ENCODE measurements around the gene C1orf232.

Gene C1orf232

DNA sequence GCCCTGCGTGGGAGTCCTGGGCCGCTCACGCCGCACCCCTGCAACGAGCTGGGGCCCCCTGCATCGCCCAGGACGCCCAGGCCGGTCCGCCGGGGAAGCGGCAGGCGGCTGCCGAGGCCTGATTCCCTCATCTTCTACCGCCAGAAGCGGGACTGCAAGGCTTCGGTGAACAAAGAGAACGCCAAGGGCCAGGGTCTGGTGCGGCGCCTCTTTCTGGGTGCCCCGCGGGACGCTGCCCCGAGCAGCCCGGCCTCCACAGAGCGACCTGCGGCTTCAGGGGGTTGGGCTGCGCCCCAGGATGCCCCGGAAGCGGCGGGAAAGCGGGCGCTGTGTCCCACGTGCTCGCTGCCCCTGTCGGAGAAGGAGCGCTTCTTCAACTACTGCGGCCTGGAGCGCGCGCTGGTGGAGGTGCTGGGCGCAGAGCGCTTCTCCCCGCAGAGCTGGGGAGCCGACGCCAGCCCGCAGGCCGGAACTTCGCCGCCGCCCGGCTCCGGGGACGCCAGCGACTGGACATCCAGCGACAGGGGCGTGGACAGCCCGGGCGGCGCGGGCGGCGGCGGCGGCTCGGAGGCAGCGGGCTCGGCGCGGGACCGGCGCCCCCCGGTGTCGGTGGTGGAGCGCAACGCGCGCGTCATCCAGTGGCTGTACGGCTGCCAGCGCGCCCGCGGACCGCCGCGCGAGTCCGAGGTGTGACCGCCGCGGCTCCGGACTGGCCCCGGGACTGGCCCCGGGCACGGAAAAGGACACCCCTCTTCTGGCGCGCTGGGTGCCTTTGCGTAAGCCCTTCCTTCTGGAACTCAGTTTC, 7.1 kb downstream of the C1orf232 start:
- Histone ChIP-seq H3K36me3 (ENCODE audit: insufficient read depth, low read length) (no peaks in the 10 kb centered on the region), H3K27me3 (ENCODE audit: control insufficient read depth in 1 of 2, insufficient read depth in 2 of 2, low read length in 2 of 2) (peaks cover 2 to 24% of the 10 kb centered on the region in 2 donors), H3K4me3 (ENCODE audit: low read depth in 1 of 2, low read length in 2 of 2) (peak overlapping the region; percentile 55 to 56), H3K27ac (ENCODE audit: low read depth, low read length) (no peak overlapping the region), H3K9me3 (ENCODE audit: low read length) (no peaks in the 10 kb centered on the region), H3K4me1 (ENCODE audit: insufficient read depth, low read length) (peaks cover 10% of the 10 kb centered on the region), H3K9ac (ENCODE audit: low read length) (no peak overlapping the region)

DNA sequence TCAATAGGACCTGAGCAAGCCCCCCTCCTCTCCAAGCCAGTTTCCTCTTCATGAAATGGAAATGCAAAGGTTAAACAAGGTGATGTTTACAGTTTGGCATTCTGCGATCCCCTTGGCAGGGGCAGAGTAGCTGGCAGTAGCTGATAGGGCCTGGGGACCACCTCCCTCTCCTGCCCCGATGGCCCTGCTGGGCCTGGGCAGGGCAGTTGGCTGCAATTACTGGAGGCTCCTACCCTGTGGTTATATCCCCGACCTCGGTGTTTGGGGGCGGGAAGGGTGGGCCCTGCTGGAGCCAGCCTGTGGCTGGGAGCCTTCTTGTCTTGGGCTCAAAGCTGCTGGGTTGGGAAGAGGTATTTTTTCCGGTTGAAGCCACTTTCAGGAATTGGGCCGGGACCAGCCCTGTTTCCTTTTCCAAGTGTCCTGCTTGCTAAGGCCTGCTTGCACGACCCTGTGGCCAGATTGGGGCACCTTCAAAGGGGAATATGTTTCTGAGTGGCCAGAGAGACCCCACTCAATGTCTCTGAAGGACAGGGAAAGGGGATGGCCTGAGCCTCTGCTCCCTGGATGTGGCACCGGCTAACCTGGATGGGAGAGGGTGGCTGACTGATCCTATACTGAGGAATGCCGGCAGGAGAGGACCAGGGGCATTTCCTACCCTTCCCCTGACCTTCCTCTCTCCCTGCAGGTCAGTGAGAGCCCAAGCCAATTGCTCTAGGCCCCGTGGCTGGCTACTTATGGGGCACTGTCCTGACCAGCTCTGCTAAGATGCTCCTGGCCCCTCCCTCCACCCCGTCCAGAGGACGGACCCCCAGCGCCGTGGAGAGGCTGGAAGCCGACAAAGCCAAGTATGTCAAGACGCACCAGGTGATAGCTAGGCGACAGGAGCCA, 8.0 kb downstream of the C1orf232 start:
- Histone ChIP-seq H3K4me3 (ENCODE audit: low read depth in 1 of 2, low read length in 2 of 2) (peak overlapping the region; percentile 55), H3K36me3 (ENCODE audit: insufficient read depth, low read length) (no peaks in the 10 kb centered on the region), H3K27me3 (ENCODE audit: control insufficient read depth in 1 of 2, insufficient read depth in 2 of 2, low read length in 2 of 2) (peaks cover 5 to 30% of the 10 kb centered on the region in 2 donors), H3K9me3 (ENCODE audit: low read length) (no peaks in the 10 kb centered on the region), H3K4me1 (ENCODE audit: insufficient read depth, low read length) (peaks cover 10% of the 10 kb centered on the region), H3K27ac (ENCODE audit: low read depth, low read length) (no peak overlapping the region), H3K9ac (ENCODE audit: low read length) (no peak overlapping the region)

DNA sequence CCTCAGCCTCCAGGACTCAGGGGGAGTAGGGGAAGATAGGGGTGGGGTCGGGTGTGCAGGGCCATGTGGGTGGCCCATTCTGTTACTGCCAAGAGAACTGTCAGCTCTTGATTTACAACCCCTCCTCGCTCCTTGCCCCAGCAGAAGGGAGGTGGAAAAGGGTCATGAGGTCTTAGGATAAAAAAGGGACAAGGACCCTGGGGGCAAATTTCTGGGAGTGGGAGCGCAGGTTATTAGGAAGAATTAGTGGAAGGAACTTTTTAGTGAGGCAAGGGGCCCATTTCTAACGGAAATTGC, 9.1 kb downstream of the C1orf232 start:
- H3K9me3 ChIP-seq (ENCODE audit: low read length): no peaks in the 10 kb centered on the region
- H3K27me3 ChIP-seq (ENCODE audit: control insufficient read depth in 1 of 2, insufficient read depth in 2 of 2, low read length in 2 of 2): peaks cover 5 to 30% of the 10 kb centered on the region in 2 donors
- peaks cover 10% of the 10 kb centered on the region for H3K4me1 ChIP-seq (ENCODE audit: insufficient read depth, low read length)
- H3K27ac ChIP-seq (ENCODE audit: low read depth, low read length): no peak overlapping the region
- H3K36me3 ChIP-seq (ENCODE audit: insufficient read depth, low read length): no peaks in the 10 kb centered on the region
- H3K9ac ChIP-seq (ENCODE audit: low read length): no peak overlapping the region
- H3K4me3 ChIP-seq (ENCODE audit: low read depth in 1 of 2, low read length in 2 of 2): no peak overlapping the region

DNA sequence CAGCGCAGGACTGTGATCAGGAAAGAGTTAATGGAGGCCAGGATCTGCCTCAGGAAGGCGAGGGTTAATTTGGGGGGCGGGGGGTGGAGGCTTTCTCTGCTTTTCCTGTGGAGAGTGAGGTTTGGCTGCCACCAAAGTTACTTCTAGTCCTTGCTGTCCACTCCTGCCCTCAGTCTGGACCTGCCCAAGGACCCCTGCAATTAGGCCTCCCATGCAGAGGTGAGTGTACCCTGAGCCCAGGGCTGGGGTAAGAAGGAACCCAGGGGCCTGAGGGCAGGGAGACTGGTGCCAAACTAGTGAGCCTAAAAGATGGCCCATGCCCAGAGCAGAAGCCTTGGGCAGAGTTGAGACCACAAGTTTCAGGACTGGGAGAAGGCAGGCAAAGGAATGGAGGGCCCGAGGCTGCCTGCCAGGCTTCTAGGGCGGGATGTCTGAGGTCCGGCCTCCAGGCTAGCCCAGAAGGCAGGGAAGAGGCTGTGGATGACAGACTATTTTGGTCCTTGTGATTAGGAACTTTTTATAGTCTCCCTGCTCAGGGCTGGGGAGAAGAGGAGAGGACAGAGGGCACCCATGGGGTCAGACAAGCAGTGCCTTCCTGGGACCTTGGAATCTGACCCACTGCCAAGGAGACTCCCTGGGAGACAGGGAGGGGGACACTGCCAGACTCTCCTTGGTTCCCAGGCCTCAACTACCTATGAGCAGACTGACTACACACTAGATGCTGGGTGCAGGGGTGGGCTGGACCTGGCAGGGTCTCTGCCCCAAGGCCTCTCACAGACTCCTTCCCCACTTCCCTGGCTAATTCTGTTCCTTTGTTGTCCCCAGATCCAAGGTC, 9.6 kb downstream of the C1orf232 start, which contains the start of gene FAM110D:
TSS of gene FAM110D (plus strand) at position 172 of the 835 bp plus-strand sequence. CDS start 2,213 bp downstream, outside the sequence.
- Histone ChIP-seq H3K9ac (ENCODE audit: low read length) (no peak within 1 kb of the TSS), H3K27me3 (ENCODE audit: control insufficient read depth in 1 of 2, insufficient read depth in 2 of 2, low read length in 2 of 2) (peaks cover 5 to 30% of the 10 kb centered on the region in 2 donors), H3K36me3 (ENCODE audit: insufficient read depth, low read length) (no peaks in the 10 kb centered on the region), H3K4me1 (ENCODE audit: insufficient read depth, low read length) (peaks cover 10% of the 10 kb centered on the region), H3K9me3 (ENCODE audit: low read length) (no peaks in the 10 kb centered on the region), H3K27ac (ENCODE audit: low read depth, low read length) (no peak within 1 kb of the TSS), H3K4me3 (ENCODE audit: low read depth in 1 of 2, low read length in 2 of 2) (no peak within 1 kb of the TSS)

DNA sequence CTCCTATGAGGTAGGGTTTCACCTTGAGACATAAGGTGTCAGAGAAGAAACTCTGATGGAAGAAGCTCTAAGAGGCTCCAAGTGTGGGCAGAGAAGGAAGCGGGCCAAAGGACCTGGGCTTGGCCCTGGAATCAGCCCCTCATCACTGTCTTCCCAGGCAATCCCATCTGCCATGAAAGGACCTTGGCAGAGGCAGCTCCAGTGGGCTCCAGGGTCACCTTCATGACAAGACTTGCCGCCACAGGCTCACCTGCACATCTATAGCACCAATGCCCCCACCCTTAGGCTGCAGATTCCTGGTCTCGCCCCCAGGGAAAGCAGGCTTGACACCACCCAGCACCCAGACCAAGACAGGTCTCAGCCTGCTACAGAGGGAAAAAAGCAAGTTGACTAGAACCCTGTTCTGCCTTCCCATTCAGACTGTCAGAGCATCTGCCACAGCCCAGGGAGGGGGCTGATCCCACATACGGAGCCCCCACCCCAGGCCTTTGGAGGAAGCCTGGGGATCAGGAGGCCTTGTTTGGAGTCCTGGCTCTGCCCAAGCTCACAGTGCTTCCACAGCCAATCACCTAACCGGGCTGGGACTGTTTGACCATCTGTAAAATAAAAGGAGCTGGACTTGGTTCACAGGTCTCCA, 10.4 kb downstream of the C1orf232 start:
- Histone ChIP-seq H3K9ac (ENCODE audit: low read length) (no peak overlapping the region), H3K27me3 (ENCODE audit: control insufficient read depth in 1 of 2, insufficient read depth in 2 of 2, low read length in 2 of 2) (peaks cover 5 to 30% of the 10 kb centered on the region in 2 donors), H3K4me1 (ENCODE audit: insufficient read depth, low read length) (peaks cover 10% of the 10 kb centered on the region), H3K36me3 (ENCODE audit: insufficient read depth, low read length) (no peaks in the 10 kb centered on the region), H3K4me3 (ENCODE audit: low read depth in 1 of 2, low read length in 2 of 2) (no peak overlapping the region), H3K9me3 (ENCODE audit: low read length) (no peaks in the 10 kb centered on the region), H3K27ac (ENCODE audit: low read depth, low read length) (no peak overlapping the region)

DNA sequence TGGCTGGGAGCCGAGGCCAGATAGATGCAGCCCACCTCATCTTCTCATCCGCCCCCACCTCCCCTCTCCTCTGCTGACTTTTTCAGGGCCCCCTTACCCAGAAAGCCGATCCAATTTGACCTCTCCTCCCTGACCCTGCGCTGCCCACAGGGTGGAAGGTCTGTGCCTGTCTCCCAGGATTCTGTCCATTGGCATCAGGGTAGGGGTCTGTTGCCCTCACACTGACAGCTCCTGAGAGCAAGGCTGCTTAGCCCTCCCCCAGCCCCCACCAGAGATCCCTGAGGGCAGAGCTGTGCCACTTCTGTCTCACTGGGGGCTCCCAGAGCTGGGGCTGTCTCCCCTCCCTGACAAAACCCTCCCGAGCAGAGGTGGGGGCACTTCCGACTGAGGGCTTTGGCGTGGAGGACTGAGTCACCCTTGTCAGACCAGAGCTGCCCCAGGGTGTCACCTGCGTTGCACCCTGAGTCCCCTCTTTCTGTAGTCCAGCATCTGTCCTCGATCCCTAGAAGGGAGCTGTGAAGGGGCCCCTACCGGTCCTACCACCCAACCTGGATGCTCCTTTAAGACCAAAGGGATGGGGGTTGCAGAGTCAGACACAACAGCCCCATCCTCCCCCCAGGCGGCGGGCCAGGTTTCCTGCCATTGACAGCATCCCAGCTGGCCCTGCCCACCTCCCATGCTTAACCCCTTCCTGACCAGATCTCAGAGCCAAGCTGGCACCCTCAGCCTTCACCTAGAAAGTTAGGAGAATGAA, 12.3 kb downstream of the C1orf232 start:
- no peak overlapping the region for H3K4me3 ChIP-seq (ENCODE audit: low read depth in 1 of 2, low read length in 2 of 2)
- H3K36me3 ChIP-seq (ENCODE audit: insufficient read depth, low read length): no peaks in the 10 kb centered on the region
- H3K9me3 ChIP-seq (ENCODE audit: low read length): no peaks in the 10 kb centered on the region
- no peak overlapping the region for H3K9ac ChIP-seq (ENCODE audit: low read length)
- peaks cover 5 to 29% of the 10 kb centered on the region in 2 donors for H3K27me3 ChIP-seq (ENCODE audit: control insufficient read depth in 1 of 2, insufficient read depth in 2 of 2, low read length in 2 of 2)
- peaks cover 5% of the 10 kb centered on the region for H3K4me1 ChIP-seq (ENCODE audit: insufficient read depth, low read length)
- H3K27ac ChIP-seq (ENCODE audit: low read depth, low read length): no peak overlapping the region

DNA sequence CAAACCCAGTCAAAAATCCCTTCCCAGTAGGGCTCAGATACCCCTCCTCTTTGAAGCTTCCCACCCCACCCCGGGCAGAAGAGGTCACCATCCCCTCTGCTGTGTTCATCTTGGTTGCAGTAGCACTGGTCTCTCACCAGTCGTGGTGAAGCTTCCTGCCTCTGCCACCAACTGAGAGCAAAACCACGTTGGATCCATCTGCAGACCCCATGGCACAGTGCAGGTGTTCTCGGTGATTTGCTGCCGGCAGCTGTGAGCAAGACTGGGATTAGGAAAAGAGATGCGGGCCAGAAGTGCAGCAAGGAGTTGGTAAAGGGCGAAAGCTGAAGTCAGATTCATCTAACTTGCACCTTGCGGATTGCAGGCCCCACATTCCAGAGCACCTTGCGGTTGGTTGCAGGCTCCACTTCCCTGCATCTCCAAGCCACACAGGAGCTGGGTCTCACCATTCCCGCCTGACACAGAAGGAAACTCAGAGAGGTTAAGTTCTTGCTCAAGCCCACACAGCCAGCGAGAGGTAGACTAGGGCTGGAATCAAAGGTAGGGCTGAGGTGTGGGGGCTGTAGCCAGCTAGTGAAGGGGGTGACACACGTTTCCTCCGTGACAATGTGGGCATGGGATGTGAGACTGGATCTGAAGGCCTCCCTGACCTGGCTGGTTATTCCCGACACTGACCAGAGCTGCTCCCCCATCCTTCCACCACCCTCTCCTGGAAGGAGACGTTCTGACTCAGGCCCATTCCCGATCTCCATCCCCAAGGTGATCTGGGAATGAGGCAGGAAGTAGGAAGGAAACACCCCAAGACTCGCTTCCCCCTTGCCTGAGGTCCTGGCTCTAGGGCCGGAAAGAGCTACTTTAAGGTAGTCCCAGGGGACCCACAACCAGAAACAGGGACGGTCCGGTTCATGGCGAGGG, 13.1 kb downstream of the C1orf232 start:
- no peaks in the 10 kb centered on the region for H3K36me3 ChIP-seq (ENCODE audit: insufficient read depth, low read length)
- no peak overlapping the region for H3K4me3 ChIP-seq (ENCODE audit: low read depth in 1 of 2, low read length in 2 of 2)
- H3K9me3 ChIP-seq (ENCODE audit: low read length): no peaks in the 10 kb centered on the region
- no peaks in the 10 kb centered on the region for H3K4me1 ChIP-seq (ENCODE audit: insufficient read depth, low read length)
- no peak overlapping the region for H3K27ac ChIP-seq (ENCODE audit: low read depth, low read length)
- peaks cover 5 to 23% of the 10 kb centered on the region in 2 donors for H3K27me3 ChIP-seq (ENCODE audit: control insufficient read depth in 1 of 2, insufficient read depth in 2 of 2, low read length in 2 of 2)
- no peak overlapping the region for H3K9ac ChIP-seq (ENCODE audit: low read length)

DNA sequence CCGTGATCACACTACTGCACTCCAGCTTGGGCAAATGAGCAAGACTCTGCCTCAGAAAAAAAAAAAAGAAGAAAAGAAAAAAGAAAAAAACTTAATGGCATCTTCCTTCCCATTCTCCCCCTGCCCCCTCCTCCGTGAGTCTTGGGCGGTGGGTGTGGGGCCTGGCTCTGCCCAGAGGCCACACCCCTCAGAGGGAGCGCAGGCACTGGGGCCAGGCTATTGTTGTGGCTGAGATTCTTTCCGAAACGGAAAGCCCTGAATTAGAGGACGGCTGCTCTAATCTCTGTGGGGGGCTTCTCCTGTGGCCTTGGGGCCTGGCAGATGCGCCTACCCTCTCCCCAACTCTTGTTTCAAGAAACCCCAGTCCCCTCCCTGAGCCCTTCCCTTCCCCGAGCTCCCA, 14.0 kb downstream of the C1orf232 start:
- peaks cover 5 to 23% of the 10 kb centered on the region in 2 donors for H3K27me3 ChIP-seq (ENCODE audit: control insufficient read depth in 1 of 2, insufficient read depth in 2 of 2, low read length in 2 of 2)
- H3K27ac ChIP-seq (ENCODE audit: low read depth, low read length): no peak overlapping the region
- no peak overlapping the region for H3K9ac ChIP-seq (ENCODE audit: low read length)

DNA sequence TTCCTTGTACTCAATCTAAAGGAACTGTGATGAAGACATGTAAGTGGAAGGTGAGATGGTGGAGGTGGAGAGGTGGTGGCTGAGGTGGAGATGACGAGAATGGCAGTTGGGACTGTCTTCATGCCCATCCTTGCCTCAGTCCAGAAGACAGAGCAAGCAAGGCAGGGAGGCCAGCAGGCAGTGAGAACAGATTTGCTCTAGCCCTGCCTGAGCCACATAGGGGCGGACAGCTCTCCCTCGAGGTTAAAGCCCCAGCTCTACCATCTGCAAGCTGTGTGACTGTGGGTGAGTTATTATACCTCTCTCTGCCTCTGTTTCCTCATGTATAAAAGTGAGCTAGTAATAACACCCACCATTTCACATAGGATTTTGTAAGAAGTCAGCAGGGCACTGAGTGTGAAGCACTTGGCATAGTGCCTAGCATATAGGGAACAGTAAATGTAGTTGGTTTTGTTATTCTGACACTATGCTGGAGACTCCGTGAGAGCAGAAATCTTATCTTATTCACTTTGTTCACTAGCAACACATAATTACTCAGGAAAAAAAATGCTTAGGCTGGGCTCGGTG, 14.7 kb downstream of the C1orf232 start:
- Histone ChIP-seq H3K27me3 (ENCODE audit: control insufficient read depth in 1 of 2, insufficient read depth in 2 of 2, low read length in 2 of 2) (peaks cover 5 to 19% of the 10 kb centered on the region in 2 donors), H3K4me3 (ENCODE audit: low read depth in 1 of 2, low read length in 2 of 2) (no peak overlapping the region), H3K4me1 (ENCODE audit: insufficient read depth, low read length) (no peaks in the 10 kb centered on the region), H3K9ac (ENCODE audit: low read length) (no peak overlapping the region), H3K36me3 (ENCODE audit: insufficient read depth, low read length) (no peaks in the 10 kb centered on the region), H3K27ac (ENCODE audit: low read depth, low read length) (no peak overlapping the region), H3K9me3 (ENCODE audit: low read length) (no peaks in the 10 kb centered on the region)

More for the DNA sequence above, 14.0 kb downstream of the C1orf232 start:
- Histone ChIP-seq H3K9me3 (ENCODE audit: low read length) (no peaks in the 10 kb centered on the region), H3K36me3 (ENCODE audit: insufficient read depth, low read length) (no peaks in the 10 kb centered on the region), H3K4me3 (ENCODE audit: low read depth in 1 of 2, low read length in 2 of 2) (no peak overlapping the region), H3K4me1 (ENCODE audit: insufficient read depth, low read length) (no peaks in the 10 kb centered on the region)

Data from muscle layer of colon (tissue), 2 donors.